Astrocyte of the spinal cord (primary cell): Measurements from ENCODE around the gene SAAL1.

Source experiments
- DNase-seq: peaks from one replicate; pipeline ENCODE4 v3.0.0; 2011; ENCODE audit warnings: low read depth, low spot score
- H3K4me3 ChIP-seq: 2 replicates; pipeline ENCODE4 v1.5.1; 2011; ENCODE audit warnings: low read depth, mild to moderate bottlenecking, low read length, moderate library complexity
- CTCF ChIP-seq: IDR thresholded peaks from 2 replicates; pipeline ENCODE4 v1.5.1; 2012; ENCODE audit warnings: low read depth, mild to moderate bottlenecking, low read length, inconsistent platforms
- in situ Hi-C: cut with HindIII; loops from 2 replicates; pipeline ENCODE4 v1.10.0; 2017; ENCODE audit warnings: low sequenced_read_pairs

SAAL1 gene

GRCh38 chr11:18108254-18108653 lies 2.4 kb upstream of the SAAL1 start:
- no peak overlapping the region for H3K4me3 ChIP-seq
- in situ Hi-C loops, result no loop called here
- DNase-seq, result no peak
- TF ChIP-seq CTCF, result no peak

DNA sequence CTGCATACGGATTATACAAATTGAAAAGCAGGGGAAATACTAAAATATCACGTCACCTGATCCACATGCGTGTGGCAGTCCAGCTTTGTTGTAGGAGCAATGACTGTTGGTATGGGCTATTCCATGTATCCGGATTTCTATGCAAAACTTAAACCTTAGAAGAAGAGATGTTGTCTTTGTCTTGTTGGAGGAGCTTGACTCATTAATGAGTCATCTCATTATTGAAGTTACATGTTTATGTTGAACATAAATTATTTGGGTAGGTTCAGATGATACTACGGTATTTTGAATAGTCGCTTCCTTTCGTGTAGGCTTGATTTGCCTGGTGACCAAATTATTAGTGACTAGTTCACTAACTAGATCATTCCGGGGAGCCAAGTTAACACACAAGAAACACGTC lies 806 bp upstream of the SAAL1 start:
- in situ Hi-C loops, result no loop called here
- no peak overlapping the region for H3K4me3 ChIP-seq
- no peak for TF ChIP-seq CTCF
- DNase-seq, result peak; percentile 11

DNA sequence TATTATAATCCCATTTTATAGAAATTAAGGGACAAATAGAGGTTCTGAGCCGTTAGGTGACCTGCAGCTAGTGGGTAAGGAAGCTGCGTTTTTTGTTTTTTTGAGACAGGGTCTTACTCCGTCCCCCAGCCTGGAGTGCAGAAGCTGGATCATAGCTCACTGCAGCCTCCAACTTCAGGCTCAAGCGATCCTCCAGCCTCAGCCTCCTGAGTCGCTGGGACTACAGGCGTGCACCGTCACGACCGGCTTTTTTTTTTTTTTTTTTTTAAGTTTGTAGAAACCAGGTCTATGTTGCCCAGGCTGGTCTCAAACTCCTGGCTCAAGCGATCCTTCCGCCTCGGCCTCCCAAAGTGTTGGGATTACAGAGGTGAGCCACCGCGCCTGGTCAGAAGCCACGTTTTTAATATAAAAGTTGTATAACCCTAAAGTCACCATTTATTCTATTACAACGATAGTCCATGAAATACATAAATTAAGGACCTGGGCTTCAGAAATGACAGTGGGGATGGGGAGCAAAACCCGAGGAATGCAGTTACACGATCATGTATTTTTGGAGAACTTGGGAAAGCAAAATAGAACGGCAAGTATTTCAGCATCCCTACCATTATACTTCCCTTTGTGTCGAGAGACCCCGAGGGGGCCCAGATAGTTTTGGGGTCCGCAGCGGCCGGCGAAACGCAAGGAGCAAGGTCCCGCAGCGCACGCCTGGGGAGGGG lies 638 bp downstream of the SAAL1 start:
- H3K4me3 ChIP-seq, result peak overlapping the region; percentile 76
- DNase-seq, result no peak
- no peak for TF ChIP-seq CTCF
- in situ Hi-C loops, result no loop called here

DNA sequence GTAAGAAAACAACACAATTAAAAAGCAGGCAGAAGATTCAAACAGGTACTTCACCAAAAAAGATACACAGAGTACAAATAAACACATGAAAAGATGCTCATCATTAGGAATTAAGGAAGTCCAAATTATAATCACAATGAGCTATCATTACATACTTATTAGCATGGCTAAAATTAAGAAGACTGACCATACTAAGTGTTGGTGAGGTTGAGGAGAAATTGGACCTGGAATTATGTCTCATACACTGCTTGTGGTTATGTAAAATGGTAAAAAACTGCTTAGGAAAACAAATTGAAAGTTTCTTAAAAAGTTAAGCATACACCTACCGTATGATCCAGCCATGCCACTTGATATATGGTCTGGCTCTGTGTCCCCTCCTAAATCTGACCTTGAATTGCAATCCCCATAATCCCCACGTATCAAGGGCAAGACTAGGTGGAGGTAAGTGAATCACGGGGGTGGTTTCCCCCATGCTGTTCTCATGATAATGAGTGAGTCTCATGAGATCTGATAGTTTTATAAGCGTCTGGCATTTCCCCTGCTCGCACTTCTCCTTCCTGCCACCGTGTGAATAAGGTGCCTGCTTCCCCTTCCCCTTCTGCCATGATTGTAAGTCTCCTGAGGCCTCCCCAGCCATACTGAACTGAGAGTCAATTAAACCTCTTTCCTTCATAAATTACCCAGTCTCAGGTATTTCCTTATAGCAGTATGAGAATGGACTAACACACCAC lies 4.8 kb downstream of the SAAL1 start:
- DNase-seq, result no peak
- no peak for TF ChIP-seq CTCF
- in situ Hi-C loops, result no loop called here

GRCh38 chr11:18093959-18094358 lies 11.9 kb downstream of the SAAL1 start:
- TF ChIP-seq CTCF, result no peak
- no peak for DNase-seq
- in situ Hi-C loops, result no loop called here
- H3K4me3 ChIP-seq, result no peak overlapping the region

More for the DNA sequence above, 4.8 kb downstream of the SAAL1 start:
- H3K4me3 ChIP-seq, result no peak overlapping the region

GRCh38 chr11:18091731-18092130 lies 14.2 kb downstream of the SAAL1 start:
- in situ Hi-C loops, result no loop called here
- no peak for TF ChIP-seq CTCF
- DNase-seq, result no peak
- no peak overlapping the region for H3K4me3 ChIP-seq
